HepG2 (cell line): Measurements from ENCODE around the gene TFEB. TPM values are rescaled to one million over a fixed set of nuclear protein-coding genes. Genes with fewer than 3 reads are reported as not detected.

Experiments
- ARID2 ChIP-seq: sonication (generic); formaldehyde crosslinking; IDR thresholded peaks from 2 replicates; pipeline ENCODE4 v1.8.1; 2022; ENCODE audit warnings: mild to moderate bottlenecking, missing genetic modification reagents, borderline replicate concordance
- ATM ChIP-seq: fragments of 450-650 bp; IDR thresholded peaks from 2 replicates; pipeline ENCODE4 v1.7.1; 2017; ENCODE audit warnings: mild to moderate bottlenecking, borderline replicate concordance
- CREM ChIP-seq, 2 experiments: sonication (generic) in 1 of 2; formaldehyde crosslinking in 1 of 2; IDR thresholded peaks; 2 replicates each; pipeline versions ENCODE4 v1.4.0 to v1.6.1; 2016 to 2020; ENCODE audit warnings: antibody characterized with exemption in 1 of 2, mild to moderate bottlenecking in 1 of 2, missing genetic modification reagents in 1 of 2
- DNMT1 ChIP-seq: sonication (generic); formaldehyde crosslinking; IDR thresholded peaks from 2 replicates; pipeline ENCODE4 v1.5.1; 2020; ENCODE audit warnings: mild to moderate bottlenecking, missing genetic modification reagents
- FOXO1 ChIP-seq: sonication (generic); formaldehyde crosslinking; IDR thresholded peaks from 2 replicates; pipeline ENCODE4 v1.4.0; 2020; ENCODE audit warnings: missing genetic modification reagents
- GPN1 ChIP-seq: sonication (generic); formaldehyde crosslinking; IDR thresholded peaks from 2 replicates; pipeline ENCODE4 v1.5.1; 2020; ENCODE audit warnings: missing genetic modification reagents, borderline replicate concordance
- HOXA3 ChIP-seq: sonication (generic); formaldehyde crosslinking; IDR thresholded peaks from 2 replicates; pipeline ENCODE4 v1.5.0; 2020; ENCODE audit warnings: missing genetic modification reagents
- KLF9 ChIP-seq: IDR thresholded peaks from 2 replicates; pipeline ENCODE4 v1.6.1; 2016; ENCODE audit warnings: low read depth
- MXI1 ChIP-seq: IDR thresholded peaks from 3 replicates; pipeline ENCODE4 v1.6.1; 2012; ENCODE audit warnings: low read depth, low read length, inconsistent platforms, borderline replicate concordance
- NR2F2 ChIP-seq: IDR thresholded peaks from 2 replicates; pipeline ENCODE4 v1.6.1; 2012; ENCODE audit warnings: low read depth, inconsistent platforms, borderline replicate concordance
- REXO4 ChIP-seq: sonication (generic); formaldehyde crosslinking; IDR thresholded peaks from 2 replicates; pipeline ENCODE4 v1.8.0; 2022; ENCODE audit warnings: missing genetic modification reagents, mild to moderate bottlenecking, borderline replicate concordance
- STAG1 ChIP-seq: sonication (generic); formaldehyde crosslinking; IDR thresholded peaks from 2 replicates; pipeline ENCODE4 v1.4.0; 2020; ENCODE audit warnings: missing genetic modification reagents
- TOE1 ChIP-seq: sonication (generic); formaldehyde crosslinking; IDR thresholded peaks from 2 replicates; pipeline ENCODE4 v1.4.0; 2020; ENCODE audit warnings: mild to moderate bottlenecking, missing genetic modification reagents
- ZNF234 ChIP-seq: sonication (generic); formaldehyde crosslinking; conservative IDR thresholded peaks from 2 replicates; pipeline ENCODE4 v1.5.1; 2020; ENCODE audit warnings: mild to moderate bottlenecking, missing genetic modification reagents
- ZNF317 ChIP-seq: sonication (generic); formaldehyde crosslinking; IDR thresholded peaks from 2 replicates; pipeline ENCODE4 v1.5.0; 2020; ENCODE audit warnings: mild to moderate bottlenecking, missing genetic modification reagents
- ZNF326 ChIP-seq: sonication (generic); formaldehyde crosslinking; IDR thresholded peaks from 2 replicates; pipeline ENCODE4 v1.4.0; 2020; ENCODE audit warnings: missing genetic modification reagents, borderline replicate concordance
- ZNF33A ChIP-seq: sonication (generic); formaldehyde crosslinking; IDR thresholded peaks from 2 replicates; pipeline ENCODE4 v1.5.1; 2020; ENCODE audit warnings: missing genetic modification reagents, mild to moderate bottlenecking, moderate library complexity, borderline replicate concordance
- ZNF598 ChIP-seq: sonication (generic); formaldehyde crosslinking; IDR thresholded peaks from 2 replicates; pipeline ENCODE4 v1.5.1; 2020; ENCODE audit warnings: mild to moderate bottlenecking, missing genetic modification reagents, borderline replicate concordance
- ZNF605 ChIP-seq: sonication (generic); formaldehyde crosslinking; IDR thresholded peaks from 2 replicates; pipeline ENCODE4 v1.8.0; 2022; ENCODE audit warnings: mild to moderate bottlenecking, missing genetic modification reagents
- ZNF619 ChIP-seq: sonication (generic); formaldehyde crosslinking; IDR thresholded peaks from 2 replicates; pipeline ENCODE4 v1.4.0; 2020; ENCODE audit warnings: mild to moderate bottlenecking, missing genetic modification reagents
- ZNF775 ChIP-seq: sonication (generic); formaldehyde crosslinking; IDR thresholded peaks from 2 replicates; pipeline ENCODE4 v1.4.0; 2020; ENCODE audit warnings: missing genetic modification reagents, mild to moderate bottlenecking, moderate library complexity, borderline replicate concordance
- polyA plus RNA-seq, 8 experiments: library from polyadenylated mRNA; depleted of rRNA in 3 of 8; stranded (reverse) in 7 of 8; unstranded in 1 of 8; fragments of >200 nt; fragmentation: Illumina TruSeq in 4 of 8; extraction: Trizol in 4 of 8; gene quantifications; 2 replicates each; pipeline versions ENCODE4 v1.2.1 to v1.2.3, GENCODE V29; 2011 to 2016; ENCODE audit warnings: low read depth in 4 of 8, missing spikeins in 1 of 8, mixed read lengths in 1 of 8; ENCODE audit not compliant: insufficient read depth in 1 of 8
- total RNA-seq, 5 experiments: library from RNA; depleted of rRNA; stranded (reverse); fragments of >200 nt; fragmentation: Illumina TruSeq; extraction: Trizol; gene quantifications; 2 replicates each; pipeline ENCODE4 v1.2.3, GENCODE V29; 2016; ENCODE audit warnings: low read depth in 1 of 5
- TF ChIP-seq, protein P1 (sequence below): sonication (generic); formaldehyde crosslinking; IDR thresholded peaks from 2 replicates; pipeline ENCODE4 v1.4.0; 2020; ENCODE audit warnings: mild to moderate bottlenecking, missing genetic modification reagents
- TF ChIP-seq, protein P2 (sequence below): sonication (generic); formaldehyde crosslinking; IDR thresholded peaks from 2 replicates; pipeline ENCODE4 v1.8.1; 2023; ENCODE audit warnings: mild to moderate bottlenecking, missing genetic modification reagents
- TF ChIP-seq, protein P3 (sequence below): sonication (generic); formaldehyde crosslinking; conservative IDR thresholded peaks from 2 replicates; pipeline ENCODE4 v1.4.0; 2020; ENCODE audit warnings: mild to moderate bottlenecking, missing genetic modification reagents, moderate library complexity

Gene TFEB
- total and polyA plus RNA-seq, 2 of the 13 experiments (the other 11 are each of a cell fraction or from before 2014, with no cell fraction given), result 13.3 to 18.7 TPM

DNA sequence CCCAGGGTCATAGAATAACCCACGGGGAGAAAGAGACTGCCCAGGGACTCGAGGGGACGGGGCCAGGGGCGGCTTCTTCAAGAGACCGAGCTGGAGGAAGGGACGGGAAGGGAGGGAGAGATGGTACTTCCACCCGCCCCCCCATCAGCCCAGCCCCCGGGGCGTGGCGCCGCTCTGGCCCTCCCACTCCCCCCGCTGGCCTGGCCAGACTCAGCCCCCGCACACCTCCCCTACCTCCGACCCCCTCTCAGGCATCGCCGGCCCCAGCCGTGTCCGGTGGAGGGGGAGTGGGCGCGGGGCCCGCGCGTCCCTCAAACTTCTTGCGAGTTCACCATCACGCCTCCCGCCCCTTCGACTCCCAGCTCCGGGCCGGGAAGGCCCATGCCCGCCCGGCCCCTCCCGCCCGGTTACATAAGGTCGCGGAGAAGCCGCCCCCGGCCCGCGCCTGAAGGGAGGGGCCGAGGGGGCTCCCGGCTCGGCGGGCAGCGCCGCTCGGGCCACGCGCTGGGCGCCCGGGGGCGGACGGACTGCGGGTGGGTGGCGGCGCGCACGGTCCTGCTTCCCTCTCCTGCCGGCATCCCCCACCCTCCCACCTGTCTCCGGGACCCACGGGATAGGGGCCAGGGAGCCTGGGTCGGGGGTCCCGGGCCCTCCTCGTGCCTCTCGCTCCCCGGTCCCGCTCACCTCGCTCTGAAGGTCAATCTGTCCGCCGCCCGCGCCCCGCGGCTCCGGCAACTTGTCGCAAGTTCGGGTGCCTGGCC is 562 bp downstream of the TFEB start (continued):
- TF ChIP-seq, protein P1, sequence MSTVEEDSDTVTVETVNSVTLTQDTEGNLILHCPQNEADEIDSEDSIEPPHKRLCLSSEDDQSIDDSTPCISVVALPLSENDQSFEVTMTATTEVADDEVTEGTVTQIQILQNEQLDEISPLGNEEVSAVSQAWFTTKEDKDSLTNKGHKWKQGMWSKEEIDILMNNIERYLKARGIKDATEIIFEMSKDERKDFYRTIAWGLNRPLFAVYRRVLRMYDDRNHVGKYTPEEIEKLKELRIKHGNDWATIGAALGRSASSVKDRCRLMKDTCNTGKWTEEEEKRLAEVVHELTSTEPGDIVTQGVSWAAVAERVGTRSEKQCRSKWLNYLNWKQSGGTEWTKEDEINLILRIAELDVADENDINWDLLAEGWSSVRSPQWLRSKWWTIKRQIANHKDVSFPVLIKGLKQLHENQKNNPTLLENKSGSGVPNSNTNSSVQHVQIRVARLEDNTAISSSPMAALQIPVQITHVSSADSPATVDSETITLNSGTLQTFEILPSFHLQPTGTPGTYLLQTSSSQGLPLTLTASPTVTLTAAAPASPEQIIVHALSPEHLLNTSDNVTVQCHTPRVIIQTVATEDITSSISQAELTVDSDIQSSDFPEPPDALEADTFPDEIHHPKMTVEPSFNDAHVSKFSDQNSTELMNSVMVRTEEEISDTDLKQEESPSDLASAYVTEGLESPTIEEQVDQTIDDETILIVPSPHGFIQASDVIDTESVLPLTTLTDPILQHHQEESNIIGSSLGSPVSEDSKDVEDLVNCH, result no peak
- no peak for TF ChIP-seq CREM (IDR thresholded peaks at IDR 0.05)
- no peak for TF ChIP-seq CREM (CRISPR knock-in tag; IDR thresholded peaks at IDR 0.05)
- no peak for TF ChIP-seq ARID2 (CRISPR knock-in tag)
- TF ChIP-seq ZNF317 (CRISPR knock-in tag), result peak; percentile 53; the same call in 1 of the 2 replicates
- no peak for TF ChIP-seq ZNF326 (CRISPR knock-in tag)
- TF ChIP-seq GPN1 (CRISPR knock-in tag), result no peak
- TF ChIP-seq KLF9 (CRISPR knock-in tag), result no peak
- TF ChIP-seq ZNF619 (CRISPR knock-in tag), result no peak
- TF ChIP-seq ZNF33A (CRISPR knock-in tag), result no peak
- no peak for TF ChIP-seq ATM
- TF ChIP-seq MXI1, result no peak
- no peak for TF ChIP-seq FOXO1
- no peak for TF ChIP-seq ZNF605
- TF ChIP-seq, protein P2, sequence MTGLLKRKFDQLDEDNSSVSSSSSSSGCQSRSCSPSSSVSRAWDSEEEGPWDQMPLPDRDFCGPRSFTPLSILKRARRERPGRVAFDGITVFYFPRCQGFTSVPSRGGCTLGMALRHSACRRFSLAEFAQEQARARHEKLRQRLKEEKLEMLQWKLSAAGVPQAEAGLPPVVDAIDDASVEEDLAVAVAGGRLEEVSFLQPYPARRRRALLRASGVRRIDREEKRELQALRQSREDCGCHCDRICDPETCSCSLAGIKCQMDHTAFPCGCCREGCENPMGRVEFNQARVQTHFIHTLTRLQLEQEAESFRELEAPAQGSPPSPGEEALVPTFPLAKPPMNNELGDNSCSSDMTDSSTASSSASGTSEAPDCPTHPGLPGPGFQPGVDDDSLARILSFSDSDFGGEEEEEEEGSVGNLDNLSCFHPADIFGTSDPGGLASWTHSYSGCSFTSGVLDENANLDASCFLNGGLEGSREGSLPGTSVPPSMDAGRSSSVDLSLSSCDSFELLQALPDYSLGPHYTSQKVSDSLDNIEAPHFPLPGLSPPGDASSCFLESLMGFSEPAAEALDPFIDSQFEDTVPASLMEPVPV (CRISPR knock-in tag), result no peak
- TF ChIP-seq NR2F2, result no peak
- TF ChIP-seq ZNF775 (CRISPR knock-in tag), result no peak
- TF ChIP-seq DNMT1 (CRISPR knock-in tag), result no peak
- no peak for TF ChIP-seq ZNF234 (CRISPR knock-in tag)
- 0 out of 2 replicates have a peak, but pooled peaks have one; percentile 31 for TF ChIP-seq HOXA3 (CRISPR knock-in tag)
- TF ChIP-seq, protein P3, sequence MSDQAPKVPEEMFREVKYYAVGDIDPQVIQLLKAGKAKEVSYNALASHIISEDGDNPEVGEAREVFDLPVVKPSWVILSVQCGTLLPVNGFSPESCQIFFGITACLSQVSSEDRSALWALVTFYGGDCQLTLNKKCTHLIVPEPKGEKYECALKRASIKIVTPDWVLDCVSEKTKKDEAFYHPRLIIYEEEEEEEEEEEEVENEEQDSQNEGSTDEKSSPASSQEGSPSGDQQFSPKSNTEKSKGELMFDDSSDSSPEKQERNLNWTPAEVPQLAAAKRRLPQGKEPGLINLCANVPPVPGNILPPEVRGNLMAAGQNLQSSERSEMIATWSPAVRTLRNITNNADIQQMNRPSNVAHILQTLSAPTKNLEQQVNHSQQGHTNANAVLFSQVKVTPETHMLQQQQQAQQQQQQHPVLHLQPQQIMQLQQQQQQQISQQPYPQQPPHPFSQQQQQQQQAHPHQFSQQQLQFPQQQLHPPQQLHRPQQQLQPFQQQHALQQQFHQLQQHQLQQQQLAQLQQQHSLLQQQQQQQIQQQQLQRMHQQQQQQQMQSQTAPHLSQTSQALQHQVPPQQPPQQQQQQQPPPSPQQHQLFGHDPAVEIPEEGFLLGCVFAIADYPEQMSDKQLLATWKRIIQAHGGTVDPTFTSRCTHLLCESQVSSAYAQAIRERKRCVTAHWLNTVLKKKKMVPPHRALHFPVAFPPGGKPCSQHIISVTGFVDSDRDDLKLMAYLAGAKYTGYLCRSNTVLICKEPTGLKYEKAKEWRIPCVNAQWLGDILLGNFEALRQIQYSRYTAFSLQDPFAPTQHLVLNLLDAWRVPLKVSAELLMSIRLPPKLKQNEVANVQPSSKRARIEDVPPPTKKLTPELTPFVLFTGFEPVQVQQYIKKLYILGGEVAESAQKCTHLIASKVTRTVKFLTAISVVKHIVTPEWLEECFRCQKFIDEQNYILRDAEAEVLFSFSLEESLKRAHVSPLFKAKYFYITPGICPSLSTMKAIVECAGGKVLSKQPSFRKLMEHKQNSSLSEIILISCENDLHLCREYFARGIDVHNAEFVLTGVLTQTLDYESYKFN (CRISPR knock-in tag), result no peak
- no peak for TF ChIP-seq TOE1
- TF ChIP-seq ZNF598, result no peak
- TF ChIP-seq REXO4 (CRISPR knock-in tag), result no peak
- no peak for TF ChIP-seq STAG1 (CRISPR knock-in tag)
